Mammary epithelial cell (primary cell): ENCODE measurements around the gene FHIT.

ENCODE experiments used
- EZH2 ChIP-seq: IDR thresholded peaks from 2 replicates; pipeline ENCODE4 v1.6.1; 2012; ENCODE audit warnings: low read length, inconsistent platforms, borderline replicate concordance
- TF ChIP-seq, protein P1 (sequence below), 2 donors: IDR thresholded peaks in 1 of 2; conservative IDR thresholded peaks in 1 of 2; 2 replicates each; pipeline ENCODE4 v1.5.1; 2011 to 2012; ENCODE audit warnings: inconsistent platforms in 2 of 2, low read length in 2 of 2, mild to moderate bottlenecking in 2 of 2, control low read depth in 1 of 2, low read depth in 1 of 2; ENCODE audit not compliant: insufficient read depth in 1 of 2; ENCODE audit errors: extremely low read depth in 1 of 2

- TF ChIP-seq, protein P1, sequence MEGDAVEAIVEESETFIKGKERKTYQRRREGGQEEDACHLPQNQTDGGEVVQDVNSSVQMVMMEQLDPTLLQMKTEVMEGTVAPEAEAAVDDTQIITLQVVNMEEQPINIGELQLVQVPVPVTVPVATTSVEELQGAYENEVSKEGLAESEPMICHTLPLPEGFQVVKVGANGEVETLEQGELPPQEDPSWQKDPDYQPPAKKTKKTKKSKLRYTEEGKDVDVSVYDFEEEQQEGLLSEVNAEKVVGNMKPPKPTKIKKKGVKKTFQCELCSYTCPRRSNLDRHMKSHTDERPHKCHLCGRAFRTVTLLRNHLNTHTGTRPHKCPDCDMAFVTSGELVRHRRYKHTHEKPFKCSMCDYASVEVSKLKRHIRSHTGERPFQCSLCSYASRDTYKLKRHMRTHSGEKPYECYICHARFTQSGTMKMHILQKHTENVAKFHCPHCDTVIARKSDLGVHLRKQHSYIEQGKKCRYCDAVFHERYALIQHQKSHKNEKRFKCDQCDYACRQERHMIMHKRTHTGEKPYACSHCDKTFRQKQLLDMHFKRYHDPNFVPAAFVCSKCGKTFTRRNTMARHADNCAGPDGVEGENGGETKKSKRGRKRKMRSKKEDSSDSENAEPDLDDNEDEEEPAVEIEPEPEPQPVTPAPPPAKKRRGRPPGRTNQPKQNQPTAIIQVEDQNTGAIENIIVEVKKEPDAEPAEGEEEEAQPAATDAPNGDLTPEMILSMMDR (conservative IDR thresholded peaks at IDR 0.05 in 1 of 2, IDR thresholded peaks at IDR 0.05 in 1 of 2; ENCODE audit: extremely low read depth in 1 of 2, insufficient read depth in 1 of 2, low read depth in 1 of 2, low read length in 2 of 2): no peak
- TF ChIP-seq EZH2: no peak
Observed at GRCh38 chr3:61032991-61033390, 218.3 kb downstream of the FHIT start.
